GM21786 (cell line): ENCODE results near the gene NFE2L1.

ENCODE experiments used
- ATAC-seq: cut with Tn5 transposase; IDR thresholded peaks from one replicate; pipeline ENCODE4 v1.9.1; 2021; ENCODE audit not compliant: unreplicated experiment

NFE2L1 gene

GRCh38 chr17:48046296-48046695 lies 1.9 kb upstream of the NFE2L1 start:
- no peak for ATAC-seq

GRCh38 chr17:48047113-48047740 lies 932 bp upstream of the NFE2L1 start:
- ATAC-seq: no peak

- peak; percentile 34 for ATAC-seq
Measured at GRCh38 chr17:48048384-48049126, 396 bp downstream of the NFE2L1 start.

- no peak for ATAC-seq
Measured at GRCh38 chr17:48051283-48051682, 3.1 kb downstream of the NFE2L1 start.

GRCh38 chr17:48051706-48052486 lies 3.7 kb downstream of the NFE2L1 start:
- no peak for ATAC-seq

- no peak for ATAC-seq
Measured at GRCh38 chr17:48052956-48053757, 5.0 kb downstream of the NFE2L1 start.

GRCh38 chr17:48053758-48054237 lies 5.6 kb downstream of the NFE2L1 start:
- ATAC-seq: no peak

- no peak for ATAC-seq
Measured at GRCh38 chr17:48054238-48055185, 6.4 kb downstream of the NFE2L1 start.

GRCh38 chr17:48055531-48056245 lies 7.5 kb downstream of the NFE2L1 start:
- ATAC-seq: peak; percentile 62

- ATAC-seq: no peak
Measured at GRCh38 chr17:48056246-48056745, 8.1 kb downstream of the NFE2L1 start.

GRCh38 chr17:48056879-48057278 lies 8.7 kb downstream of the NFE2L1 start:
- ATAC-seq: no peak

- ATAC-seq: no peak
Measured at GRCh38 chr17:48057626-48058025, 9.5 kb downstream of the NFE2L1 start.

GRCh38 chr17:48058393-48059124 lies 10.4 kb downstream of the NFE2L1 start:
- no peak for ATAC-seq

GRCh38 chr17:48059125-48059668 lies 11.0 kb downstream of the NFE2L1 start:
- ATAC-seq: no peak

- ATAC-seq: no peak
Measured at GRCh38 chr17:48060249-48060648, 12.1 kb downstream of the NFE2L1 start.

- ATAC-seq: no peak
Measured at GRCh38 chr17:48062273-48062672, 14.1 kb downstream of the NFE2L1 start.

GRCh38 chr17:48064638-48065037 lies 16.5 kb downstream of the NFE2L1 start:
- no peak for ATAC-seq

- no peak for ATAC-seq
Measured at GRCh38 chr17:48066192-48066591, 18.0 kb downstream of the NFE2L1 start.
